Heart left ventricle (tissue), 16 donors: ENCODE measurements around the gene PRKN. TPM values are rescaled to one million over a fixed set of nuclear protein-coding genes. Genes with fewer than 3 reads are reported as not detected.
A peak's percentile ranks its signal among the peaks of the same experiment; 100 is the strongest.

ENCODE experiments used
- ATAC-seq, 4 donors: fragments of 200-7000 bp; cut with Tn5 transposase; one replicate each; pipeline ENCODE4 v1.9.1; 2020 to 2022; ENCODE audit warnings: moderate library complexity in 4 of 4, mild to moderate bottlenecking in 3 of 4, moderate number of reproducible peaks in 1 of 4
- DNase-seq, 5 donors: peaks; one replicate each; pipeline ENCODE4 v3.0.0-alpha.2; 2020
- H3K27ac ChIP-seq, 12 donors: fragments of 200-600 bp; sonication (generic) in 4 of 12; one replicate each; pipeline versions ENCODE4 v1.5.0 to v1.8.0; 2016 to 2022; ENCODE audit warnings: mild to moderate bottlenecking in 2 of 12
- H3K27me3 ChIP-seq, 9 donors: fragments of 200-600 bp; sonication (generic) in 2 of 9; one replicate each; pipeline versions ENCODE4 v1.5.1 to v1.8.0; 2016 to 2022; ENCODE audit warnings: mild to moderate bottlenecking in 3 of 9
- H3K36me3 ChIP-seq, 9 donors: fragments of 200-600 bp; sonication (generic) in 2 of 9; one replicate each; pipeline versions ENCODE4 v1.5.0 to v1.8.0; 2018 to 2022; ENCODE audit warnings: mild to moderate bottlenecking in 2 of 9
- H3K4me1 ChIP-seq, 12 donors: fragments of 200-600 bp; sonication (generic) in 4 of 12; one replicate each; pipeline versions ENCODE4 v1.5.0 to v1.8.0; 2016 to 2022; ENCODE audit warnings: mild to moderate bottlenecking in 3 of 12
- H3K4me3 ChIP-seq, 12 donors: fragments of 200-600 bp; sonication (generic) in 4 of 12; one replicate each; pipeline versions ENCODE4 v1.5.0 to v1.8.0; 2017 to 2022; ENCODE audit warnings: mild to moderate bottlenecking in 9 of 12, moderate library complexity in 4 of 12
- H3K9me3 ChIP-seq, 12 donors: fragments of 200-600 bp; sonication (generic) in 4 of 12; one replicate each; pipeline versions ENCODE4 v1.5.0 to v1.8.0; 2016 to 2022; ENCODE audit warnings: mild to moderate bottlenecking in 1 of 12
- CTCF ChIP-seq, 12 donors: fragments of 200-600 bp; sonication (generic) in 4 of 12; IDR thresholded peaks; one replicate each; pipeline versions ENCODE4 v1.5.0 to v1.8.0; 2018 to 2022; ENCODE audit warnings: antibody characterized with exemption in 12 of 12, mild to moderate bottlenecking in 5 of 12
- POLR2A ChIP-seq, 2 donors: fragments of 450-650 bp; IDR thresholded peaks; one replicate each; pipeline ENCODE4 v1.6.1; 2017; ENCODE audit warnings: antibody characterized with exemption in 2 of 2, mild to moderate bottlenecking in 2 of 2, moderate library complexity in 2 of 2
- WGBS, 4 donors: extraction: QIAGEN DNeasy Blood & Tissue Kit in 2 of 4; methylation state at CpG; one replicate each; pipeline versions ENCODE4 v1.1.5 to v1.1.7; 2013 to 2018; 5-methylcytosine and 5-hydroxymethylcytosine counted together
- intact Hi-C, 10 donors: fragments of 100-400 bp; cut with DNase I; formaldehyde crosslinking; loops; one replicate each; pipeline versions ENCODE4 v1.11.1 to v1.14.2; 2022
- polyA plus RNA-seq, 2 donors: library from polyadenylated mRNA; stranded (reverse); fragments of 200-250 nt; gene quantifications; one replicate each; pipeline ENCODE4 v1.2.3, GENCODE V29; 2013
- total RNA-seq, 9 donors: library from RNA; depleted of rRNA in 2 of 9; stranded (reverse); fragments of >200 nt in 2 of 9; fragmentation: NEBNext Ultra II Directional in 3 of 9; extraction: Animal tissue kit (Norgen Biotek cat#: 25700) in 3 of 9; gene quantifications; one replicate each; pipeline versions ENCODE4 v1.1.0 to v1.2.4, GENCODE V29; 2016 to 2023
- donor health status: ischemic (EF 13 %, LVEDD 7.1; RV severe dilation, severe dysfunction).
- donor health status: healthy with polysubstance abuse.
- donor health status: DM: no; HTN: yes; CAD: no.
- donor health status: DM: no; HTN: no; CAD: no.
- donor health status: ischemic (EF 25% LVEDD 6.9; RV normal size, moderate dysfunction).
- donor health status: ischemic (EF 25% LVEDD 5.7; RV mildly dilated, moderate dysfunction).
- donor health status: healthy.
- donor health status: DM: yes; HTN: yes; CAD: no.
- donor health status: ischemic (EF 35%, LVEDD 5.7; RV mildly dilated, moderate dysfunction).
- donor health status: nonischemic (EF 11% LVEDD 7.7; RV severe dilation, severe dysfunction).
- donor health status: DM: yes; HTN: yes; CAD: no.
- donor health status: PGD.
- donor health status: ischemic (EF 29% LVEDD 5.4; RV normal size, mild dysfunction).
- donor health status: nonischemic (EF 23%, LVEDD 6.1; RV moderate dilation, normal function).

The PRKN gene
- total and polyA plus RNA-seq, 11 donors = 3.4 to 32.5 (median 21.2) TPM

GRCh38 chr6:162256361-162256760, 471.2 kb downstream of the PRKN start:
- WGBS, 4 donors = 73 to 84% (median 79%) methylated on average over 3 of the region's 3 CpGs
- DNase-seq (no peak), ATAC-seq (no peak)
- Histone ChIP-seq H3K4me3 (no peak overlapping the region), H3K36me3 (no peaks in the 10 kb centered on the region), H3K4me1 (peaks cover 0 to 3% (median 0%) of the 10 kb centered on the region in 12 donors), H3K9me3 (no peaks in the 10 kb centered on the region), H3K27me3 (no peaks in the 10 kb centered on the region), H3K27ac (no peak overlapping the region)
- TF ChIP-seq POLR2A (IDR thresholded peaks at IDR 0.05) = no peak
- no peak for TF ChIP-seq CTCF (IDR thresholded peaks at IDR 0.05)
- intact Hi-C loops = no loop called here

- DNase-seq (no peak), ATAC-seq (no peak)
- WGBS, 4 donors = 80 to 90% (median 85%) methylated on average over 3 of the region's 3 CpGs
- TF ChIP-seq POLR2A (IDR thresholded peaks at IDR 0.05) (no peak), CTCF (IDR thresholded peaks at IDR 0.05) (peak in 1 of 12 donors; percentile 9)
- no peaks in the 10 kb centered on the region for H3K36me3 ChIP-seq
- intact Hi-C loops = no loop called here
- H3K4me1 ChIP-seq = no peaks in the 10 kb centered on the region
- no peaks in the 10 kb centered on the region for H3K27me3 ChIP-seq
- no peak overlapping the region for H3K4me3 ChIP-seq
- H3K9me3 ChIP-seq = no peaks in the 10 kb centered on the region
- H3K27ac ChIP-seq = no peak overlapping the region
These were observed 476.3 kb downstream of the PRKN start for GRCh38 chr6:162251257-162251656.

GRCh38 chr6:162249907-162250642, 477.5 kb downstream of the PRKN start:
- H3K27ac ChIP-seq = no peak overlapping the region
- no peaks in the 10 kb centered on the region for H3K9me3 ChIP-seq
- DNase-seq (no peak), ATAC-seq (no peak)
- intact Hi-C loops = no loop called here
- no peaks in the 10 kb centered on the region for H3K36me3 ChIP-seq
- WGBS, 4 donors = 84 to 93% (median 86%) methylated on average over 11 of the region's 11 CpGs
- no peak overlapping the region for H3K4me3 ChIP-seq
- no peaks in the 10 kb centered on the region for H3K4me1 ChIP-seq
- TF ChIP-seq CTCF (IDR thresholded peaks at IDR 0.05) (no peak), POLR2A (IDR thresholded peaks at IDR 0.05) (no peak)
- no peaks in the 10 kb centered on the region for H3K27me3 ChIP-seq

GRCh38 chr6:162245830-162246420, 481.6 kb downstream of the PRKN start:
- no peak for TF ChIP-seq POLR2A (IDR thresholded peaks at IDR 0.05)
- TF ChIP-seq CTCF (IDR thresholded peaks at IDR 0.05) = no peak

More at GRCh38 chr6:162245830-162246420, 481.6 kb downstream of the PRKN start:
- no peaks in the 10 kb centered on the region for H3K27me3 ChIP-seq
- ATAC-seq (no peak), DNase-seq (no peak)
- WGBS, 4 donors = 80 to 87% (median 85%) methylated on average over 8 of the region's 8 CpGs
- no peaks in the 10 kb centered on the region for H3K36me3 ChIP-seq
- no peak overlapping the region for H3K4me3 ChIP-seq
- no peak overlapping the region for H3K27ac ChIP-seq
- H3K9me3 ChIP-seq = no peaks in the 10 kb centered on the region
- intact Hi-C loops = no loop called here
- H3K4me1 ChIP-seq = no peaks in the 10 kb centered on the region
